ENCODE measurements around the gene HOATZ.

HOATZ gene

DNA sequence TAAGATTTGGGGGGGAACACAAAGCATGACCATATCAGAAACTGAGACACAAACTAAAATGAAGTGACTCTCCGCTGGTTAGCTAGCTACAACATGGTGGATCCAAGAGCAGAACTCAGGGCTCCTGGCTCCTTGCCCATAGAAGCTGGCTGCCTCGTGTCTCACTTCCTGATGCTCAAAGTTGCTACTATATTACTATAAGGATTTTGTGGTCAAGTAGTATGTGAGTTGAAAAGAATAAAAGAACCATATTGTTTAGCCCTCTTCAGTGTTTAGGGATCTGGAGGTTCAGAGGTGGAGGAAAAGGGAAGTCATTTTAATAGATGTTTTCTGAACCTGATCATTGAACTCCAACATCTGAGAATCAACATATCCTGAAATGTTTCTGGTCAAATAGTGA is 70.8 kb downstream of the HOATZ start:
- no peak for DNase-seq

DNA sequence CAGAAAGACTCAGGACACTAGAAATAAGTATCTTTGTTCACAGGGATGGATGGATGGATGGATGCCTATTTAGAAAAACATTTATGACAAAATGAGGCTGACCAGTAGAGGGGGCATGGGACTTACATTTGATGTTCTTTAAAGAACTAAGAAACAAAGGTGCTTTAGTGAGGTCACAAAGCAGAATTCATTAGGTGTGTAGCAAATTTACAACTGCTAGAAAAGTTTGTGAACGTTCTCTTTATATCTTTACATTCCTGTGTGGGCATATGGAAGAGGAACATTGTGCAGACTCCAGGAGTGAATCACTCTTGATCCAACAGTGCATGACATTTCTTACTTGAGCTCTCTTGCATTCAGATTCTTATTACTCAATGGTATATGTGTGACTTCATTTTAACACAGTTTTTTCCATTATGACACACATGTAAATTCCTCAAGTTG is 71.8 kb downstream of the HOATZ start:
- DNase-seq = peak in 2 of 4 experiments; percentile 2 to 18
